ENCODE data around the gene UPK3A. TPM values are rescaled to one million over a fixed set of nuclear protein-coding genes. Genes with fewer than 3 reads are reported as not detected.
"Not testable (repeated sequence)": the region's sequence is repeated elsewhere in the genome, so short reads cannot be mapped to it uniquely, and the experiment has no call there.

UPK3A gene
- total RNA-seq, 1 donor from 2014 or later: 0.29 TPM

DNA sequence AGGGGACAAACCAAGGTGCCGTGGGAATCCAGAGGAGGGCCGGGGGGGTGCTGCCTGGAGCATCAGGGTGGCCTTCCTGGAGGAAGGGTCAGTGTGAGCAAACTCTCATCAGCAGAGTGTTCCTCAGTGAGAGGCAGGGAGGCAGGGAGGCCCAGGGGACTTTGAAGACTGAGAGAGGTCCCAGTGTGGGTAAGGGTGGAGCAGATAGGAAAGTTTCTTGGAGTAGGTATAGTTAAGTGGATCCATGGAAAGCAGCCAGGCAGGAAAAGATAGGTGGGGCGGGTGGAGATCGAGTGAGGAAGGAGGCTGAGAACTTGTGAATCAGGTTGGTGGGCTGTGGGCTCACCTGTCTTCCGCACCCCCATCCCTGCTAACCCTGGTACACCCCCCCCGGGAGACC, 9.3 kb downstream of the UPK3A start:
- Mint-ChIP-seq H3K9me3 (no peaks in the 10 kb centered on the region), H3K27me3 (peaks cover 3% of the 10 kb centered on the region), H3K27ac (no peak overlapping the region), H3K4me1 (ENCODE audit: unreplicated experiment) (no peaks in the 10 kb centered on the region), H3K4me3 (no peak overlapping the region), H3K36me3 (no peaks in the 10 kb centered on the region)
- DNase-seq (ENCODE audit: extremely low spot score, unreplicated experiment): no peak
- TF ChIP-seq, protein P1, sequence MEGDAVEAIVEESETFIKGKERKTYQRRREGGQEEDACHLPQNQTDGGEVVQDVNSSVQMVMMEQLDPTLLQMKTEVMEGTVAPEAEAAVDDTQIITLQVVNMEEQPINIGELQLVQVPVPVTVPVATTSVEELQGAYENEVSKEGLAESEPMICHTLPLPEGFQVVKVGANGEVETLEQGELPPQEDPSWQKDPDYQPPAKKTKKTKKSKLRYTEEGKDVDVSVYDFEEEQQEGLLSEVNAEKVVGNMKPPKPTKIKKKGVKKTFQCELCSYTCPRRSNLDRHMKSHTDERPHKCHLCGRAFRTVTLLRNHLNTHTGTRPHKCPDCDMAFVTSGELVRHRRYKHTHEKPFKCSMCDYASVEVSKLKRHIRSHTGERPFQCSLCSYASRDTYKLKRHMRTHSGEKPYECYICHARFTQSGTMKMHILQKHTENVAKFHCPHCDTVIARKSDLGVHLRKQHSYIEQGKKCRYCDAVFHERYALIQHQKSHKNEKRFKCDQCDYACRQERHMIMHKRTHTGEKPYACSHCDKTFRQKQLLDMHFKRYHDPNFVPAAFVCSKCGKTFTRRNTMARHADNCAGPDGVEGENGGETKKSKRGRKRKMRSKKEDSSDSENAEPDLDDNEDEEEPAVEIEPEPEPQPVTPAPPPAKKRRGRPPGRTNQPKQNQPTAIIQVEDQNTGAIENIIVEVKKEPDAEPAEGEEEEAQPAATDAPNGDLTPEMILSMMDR (conservative IDR thresholded peaks at IDR 0.05): no peak

DNA sequence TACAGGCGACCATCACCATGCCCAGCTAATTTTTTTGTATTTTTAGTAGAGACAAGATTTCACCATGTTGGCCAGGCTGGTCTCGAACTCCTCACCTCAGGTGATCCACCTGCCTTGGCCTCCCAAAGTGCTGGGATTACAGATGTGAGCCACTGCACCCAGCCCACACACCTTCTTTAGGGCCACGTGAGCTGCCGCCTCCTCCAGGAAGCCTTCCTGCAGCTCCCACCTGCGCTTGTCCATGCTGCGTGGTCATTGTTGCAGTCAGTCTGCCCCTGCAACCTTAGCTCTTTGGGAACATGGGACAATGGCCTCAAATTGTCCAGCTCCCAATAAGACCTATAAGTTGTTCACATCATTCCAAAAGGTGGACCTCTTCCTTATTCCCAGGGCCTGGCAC, 10.3 kb downstream of the UPK3A start:
- not testable (repeated sequence) for DNase-seq (ENCODE audit: extremely low spot score, unreplicated experiment); H3K4me3 Mint-ChIP-seq; H3K27ac Mint-ChIP-seq; H3K9me3 Mint-ChIP-seq; H3K4me1 Mint-ChIP-seq (ENCODE audit: unreplicated experiment); H3K27me3 Mint-ChIP-seq; H3K36me3 Mint-ChIP-seq

DNA sequence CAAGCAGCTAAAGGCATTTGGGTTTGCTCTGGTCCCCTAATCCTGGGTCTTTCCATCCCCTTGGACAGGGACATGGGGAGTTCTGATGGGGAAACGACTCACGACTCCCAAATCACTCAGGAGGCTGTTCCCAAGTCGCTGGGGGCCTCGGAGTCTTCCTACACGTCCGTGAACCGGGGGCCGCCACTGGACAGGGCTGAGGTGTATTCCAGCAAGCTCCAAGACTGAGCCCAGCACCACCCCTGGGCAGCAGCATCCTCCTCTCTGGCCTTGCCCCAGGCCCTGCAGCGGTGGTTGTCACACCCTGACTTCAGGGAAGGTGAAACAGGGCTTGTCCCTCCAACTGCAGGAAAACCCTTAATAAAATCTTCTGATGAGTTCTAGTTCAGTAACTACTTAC, 10.7 kb downstream of the UPK3A start:
- peaks cover 3% of the 10 kb centered on the region for H3K27me3 Mint-ChIP-seq
- DNase-seq (ENCODE audit: extremely low spot score, unreplicated experiment): no peak
- H3K36me3 Mint-ChIP-seq: no peaks in the 10 kb centered on the region
- H3K27ac Mint-ChIP-seq: no peak overlapping the region
- no peaks in the 10 kb centered on the region for H3K9me3 Mint-ChIP-seq
- H3K4me1 Mint-ChIP-seq (ENCODE audit: unreplicated experiment): no peaks in the 10 kb centered on the region
- TF ChIP-seq, protein P1 (conservative IDR thresholded peaks at IDR 0.05): no peak
- H3K4me3 Mint-ChIP-seq: no peak overlapping the region

- no peaks in the 10 kb centered on the region for H3K36me3 Mint-ChIP-seq
- no peak for DNase-seq (ENCODE audit: extremely low spot score, unreplicated experiment)
- TF ChIP-seq, protein P1 (conservative IDR thresholded peaks at IDR 0.05): no peak
- H3K9me3 Mint-ChIP-seq: no peaks in the 10 kb centered on the region
- H3K4me1 Mint-ChIP-seq (ENCODE audit: unreplicated experiment): no peaks in the 10 kb centered on the region
- peaks cover 3% of the 10 kb centered on the region for H3K27me3 Mint-ChIP-seq
- H3K27ac Mint-ChIP-seq: no peak overlapping the region
- no peak overlapping the region for H3K4me3 Mint-ChIP-seq
These were observed 12.0 kb downstream of the UPK3A start for GRCh38 chr22:45296628-45297297.

DNA sequence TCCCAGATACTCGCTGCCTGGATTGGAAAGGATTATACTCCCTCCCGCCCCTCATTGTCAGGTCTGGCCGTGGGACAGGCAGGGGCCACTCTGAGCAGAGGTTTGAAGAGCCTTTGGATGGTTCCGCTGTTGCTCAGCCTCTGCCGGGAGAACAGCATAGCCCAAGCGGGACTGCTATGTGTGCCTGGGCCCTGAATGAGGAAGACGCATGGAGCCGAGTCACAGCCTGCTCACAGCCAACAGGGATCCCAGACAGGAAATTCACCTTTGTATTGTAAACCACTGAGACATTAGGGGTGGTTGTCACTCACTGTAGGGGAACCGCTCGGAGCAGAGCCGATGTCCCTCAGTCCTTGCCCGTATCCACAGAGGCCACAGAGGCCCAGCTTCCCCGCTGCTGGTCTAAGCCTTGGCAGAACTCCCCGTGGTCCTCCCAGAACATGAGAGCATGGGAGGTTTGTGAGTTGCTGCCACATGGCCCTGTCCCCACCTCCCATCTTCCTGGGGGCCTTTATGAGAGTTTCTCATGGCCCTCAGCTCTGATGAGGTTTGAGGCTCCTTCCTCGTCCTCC, 14.3 kb downstream of the UPK3A start:
- H3K36me3 Mint-ChIP-seq: no peaks in the 10 kb centered on the region
- H3K27me3 Mint-ChIP-seq: peaks cover 3% of the 10 kb centered on the region
- no peak overlapping the region for H3K27ac Mint-ChIP-seq
- TF ChIP-seq, protein P1 (conservative IDR thresholded peaks at IDR 0.05): no peak
- H3K4me1 Mint-ChIP-seq (ENCODE audit: unreplicated experiment): no peaks in the 10 kb centered on the region
- no peaks in the 10 kb centered on the region for H3K9me3 Mint-ChIP-seq
- DNase-seq (ENCODE audit: extremely low spot score, unreplicated experiment): no peak
- no peak overlapping the region for H3K4me3 Mint-ChIP-seq

DNA sequence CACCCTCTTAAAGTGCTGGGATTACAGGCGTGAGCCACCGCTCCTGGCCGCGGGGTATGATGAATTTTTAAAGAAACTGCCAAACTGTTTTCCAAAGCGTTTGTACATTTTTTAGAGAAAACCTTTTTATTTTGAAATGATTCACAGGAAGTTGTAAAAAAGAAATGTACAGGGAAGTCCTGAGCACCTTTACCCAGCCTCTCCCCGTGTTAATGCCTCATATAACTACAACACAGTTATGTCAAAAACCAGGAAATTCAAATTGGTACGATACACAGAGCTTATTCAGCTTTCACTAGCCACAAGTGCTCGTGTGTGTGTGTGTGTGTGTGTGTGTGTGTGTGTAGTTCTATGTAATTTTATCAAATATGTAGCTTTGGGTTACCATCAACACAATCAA, 18.0 kb downstream of the UPK3A start:
- H3K36me3 Mint-ChIP-seq: no peaks in the 10 kb centered on the region
- no peak for DNase-seq (ENCODE audit: extremely low spot score, unreplicated experiment)
- no peak overlapping the region for H3K27ac Mint-ChIP-seq
- H3K4me3 Mint-ChIP-seq: no peak overlapping the region
- no peaks in the 10 kb centered on the region for H3K27me3 Mint-ChIP-seq
- peaks cover 5% of the 10 kb centered on the region for H3K4me1 Mint-ChIP-seq (ENCODE audit: unreplicated experiment)
- TF ChIP-seq, protein P1 (conservative IDR thresholded peaks at IDR 0.05): no peak
- no peaks in the 10 kb centered on the region for H3K9me3 Mint-ChIP-seq

All from type B pancreatic cell (in vitro differentiated cells).